GM12891 (cell line): ENCODE measurements around the gene MCOLN2.

Experiments
- POLR2A ChIP-seq: IDR thresholded peaks from 2 replicates; pipeline ENCODE4 v1.6.1; 2011; ENCODE audit warnings: low read depth, low read length, control low read depth
- POLR2AphosphoS5 ChIP-seq: IDR thresholded peaks from 2 replicates; pipeline ENCODE4 v1.6.1; 2011; ENCODE audit warnings: low read depth, low read length, control low read depth
- SPI1 ChIP-seq: IDR thresholded peaks from 2 replicates; pipeline ENCODE4 v1.6.1; 2011; ENCODE audit warnings: low read depth, low read length, control low read depth
- TAF1 ChIP-seq: IDR thresholded peaks from 2 replicates; pipeline ENCODE4 v1.6.1; 2011; ENCODE audit warnings: low read depth, low read length, control low read depth

- TF ChIP-seq POLR2A (no peak), POLR2AphosphoS5 (no peak), TAF1 (no peak), SPI1 (no peak)
Measured at GRCh38 chr1:84998642-84999280, 1.8 kb upstream of the MCOLN2 start.
